ENCODE measurements around the gene ALPG.

ALPG gene

DNA sequence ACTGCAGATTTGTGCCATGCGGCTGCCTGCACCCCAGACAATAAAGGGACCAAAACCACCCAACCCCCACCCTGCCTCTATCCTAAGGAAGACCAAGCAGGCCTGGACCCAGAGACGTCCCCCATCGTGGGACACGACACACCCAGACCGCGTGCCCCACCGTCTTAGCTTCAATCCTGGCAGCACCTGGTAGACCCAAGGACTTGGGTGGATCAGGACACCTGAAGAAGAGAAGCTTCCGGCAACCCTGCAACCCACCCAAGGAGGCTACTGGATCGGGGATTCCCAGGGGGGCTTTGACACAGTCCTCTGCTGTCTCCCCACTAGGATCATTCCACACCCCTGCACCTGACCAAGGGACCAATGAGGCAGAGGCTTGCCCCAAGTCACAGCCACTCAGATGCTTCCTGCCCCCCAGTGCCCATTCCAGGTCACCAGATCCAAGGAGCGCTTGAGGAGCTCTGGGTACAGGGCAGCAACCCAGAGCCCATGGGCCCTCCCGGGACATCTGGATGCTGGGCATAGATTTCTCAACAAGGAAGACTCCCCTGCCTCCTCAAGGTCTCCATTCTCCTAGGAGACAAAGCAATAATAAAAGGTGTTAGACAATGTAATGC lies 52.9 kb downstream of the ALPG start:
- no peak for TF ChIP-seq JUND (IDR thresholded peaks at IDR 0.05; ENCODE audit: low read depth)
- in situ Hi-C loops (cut with HindIII; ENCODE audit: low pct_unique_long_range_greater_than_20kb, low sequenced_read_pairs) = no loop called here
- DNase-seq (ENCODE audit: low read depth in 1 of 2, low spot score in 1 of 2) = no peak

DNA sequence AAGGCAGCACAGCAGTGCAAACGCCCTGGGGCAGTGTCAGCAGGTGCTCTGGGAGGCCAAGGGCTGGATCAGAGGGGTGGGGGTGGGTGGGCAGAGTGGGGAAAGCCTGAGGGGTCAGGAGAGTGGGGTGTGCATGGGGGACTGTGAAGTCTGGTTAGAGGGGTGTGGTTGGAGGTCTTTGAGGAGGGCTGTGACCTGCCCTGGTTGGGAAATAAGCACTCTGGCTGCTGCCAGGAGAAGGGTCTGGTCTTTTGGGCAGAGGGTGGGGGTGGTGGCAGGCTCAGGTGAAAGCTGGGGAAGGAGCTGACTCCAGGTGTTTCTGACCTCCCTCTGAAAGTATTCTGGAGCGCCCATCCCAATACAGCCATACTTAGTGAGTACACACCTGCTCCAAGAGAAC lies 53.5 kb downstream of the ALPG start:
- TF ChIP-seq JUND (IDR thresholded peaks at IDR 0.05; ENCODE audit: low read depth) = no peak
- no peak for DNase-seq (ENCODE audit: low read depth in 1 of 2, low spot score in 1 of 2)
- in situ Hi-C loops (cut with HindIII; ENCODE audit: low pct_unique_long_range_greater_than_20kb, low sequenced_read_pairs) = no loop called here

Data from T47D (cell line).